Nephron progenitor cell (in vitro differentiated cells): ENCODE measurements around the gene CALCB.

Source experiments
- DNase-seq: peaks from one replicate; pipeline ENCODE4 v3.0.0; 2021
- H3K27ac Mint-ChIP-seq: 2 replicates; pipeline ENCODE4 v1.8.0; 2021; ENCODE audit warnings: mild to moderate bottlenecking, moderate library complexity, mixed read lengths
- H3K27me3 Mint-ChIP-seq: 2 replicates; pipeline ENCODE4 v1.8.0; 2021; ENCODE audit warnings: mild to moderate bottlenecking, low read depth, mixed read lengths; ENCODE audit not compliant: poor library complexity
- H3K36me3 Mint-ChIP-seq: 2 replicates; pipeline ENCODE4 v1.8.0; 2021; ENCODE audit warnings: low read depth, mixed read lengths
- H3K4me1 Mint-ChIP-seq: 2 replicates; pipeline ENCODE4 v1.8.0; 2021; ENCODE audit warnings: mixed read lengths
- H3K4me3 Mint-ChIP-seq: 2 replicates; pipeline ENCODE4 v1.8.0; 2021; ENCODE audit warnings: mild to moderate bottlenecking, moderate library complexity, mixed read lengths
- H3K9me3 Mint-ChIP-seq: 2 replicates; pipeline ENCODE4 v1.8.0; 2021; ENCODE audit warnings: mild to moderate bottlenecking, moderate library complexity, mixed read lengths
- TF ChIP-seq, protein P1 (sequence below): fragments of 200-600 bp; sonication (generic); IDR thresholded peaks from 2 replicates; pipeline ENCODE4 v1.5.0; 2021; ENCODE audit warnings: antibody characterized with exemption

The CALCB gene

DNA sequence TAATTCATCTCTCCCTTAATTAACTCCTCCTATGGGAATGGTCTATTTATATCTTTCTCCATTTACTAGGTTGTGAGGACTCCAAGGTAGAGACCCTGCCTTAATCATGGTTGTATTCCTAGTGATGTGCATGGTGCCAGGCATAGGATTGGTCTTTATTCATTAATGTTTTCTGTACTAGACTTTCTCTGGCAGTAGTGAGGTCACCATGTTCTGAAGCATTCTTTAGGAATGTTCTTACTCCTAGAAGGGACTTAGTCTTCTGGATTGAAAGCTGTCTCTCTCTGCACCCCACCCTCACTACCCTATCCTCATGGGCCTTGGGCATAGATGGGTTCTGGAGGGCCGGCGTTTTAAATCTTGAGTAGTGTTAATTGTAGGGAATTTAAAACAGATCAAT is 30.8 kb downstream of the CALCB start:
- no peak for DNase-seq
- Mint-ChIP-seq H3K27ac (no peak overlapping the region), H3K36me3 (no peaks in the 10 kb centered on the region), H3K27me3 (peaks cover 40% of the 10 kb centered on the region), H3K4me1 (peaks cover 15% of the 10 kb centered on the region), H3K4me3 (no peak overlapping the region), H3K9me3 (peaks cover 14% of the 10 kb centered on the region)
- TF ChIP-seq, protein P1, sequence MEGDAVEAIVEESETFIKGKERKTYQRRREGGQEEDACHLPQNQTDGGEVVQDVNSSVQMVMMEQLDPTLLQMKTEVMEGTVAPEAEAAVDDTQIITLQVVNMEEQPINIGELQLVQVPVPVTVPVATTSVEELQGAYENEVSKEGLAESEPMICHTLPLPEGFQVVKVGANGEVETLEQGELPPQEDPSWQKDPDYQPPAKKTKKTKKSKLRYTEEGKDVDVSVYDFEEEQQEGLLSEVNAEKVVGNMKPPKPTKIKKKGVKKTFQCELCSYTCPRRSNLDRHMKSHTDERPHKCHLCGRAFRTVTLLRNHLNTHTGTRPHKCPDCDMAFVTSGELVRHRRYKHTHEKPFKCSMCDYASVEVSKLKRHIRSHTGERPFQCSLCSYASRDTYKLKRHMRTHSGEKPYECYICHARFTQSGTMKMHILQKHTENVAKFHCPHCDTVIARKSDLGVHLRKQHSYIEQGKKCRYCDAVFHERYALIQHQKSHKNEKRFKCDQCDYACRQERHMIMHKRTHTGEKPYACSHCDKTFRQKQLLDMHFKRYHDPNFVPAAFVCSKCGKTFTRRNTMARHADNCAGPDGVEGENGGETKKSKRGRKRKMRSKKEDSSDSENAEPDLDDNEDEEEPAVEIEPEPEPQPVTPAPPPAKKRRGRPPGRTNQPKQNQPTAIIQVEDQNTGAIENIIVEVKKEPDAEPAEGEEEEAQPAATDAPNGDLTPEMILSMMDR, result no peak

DNA sequence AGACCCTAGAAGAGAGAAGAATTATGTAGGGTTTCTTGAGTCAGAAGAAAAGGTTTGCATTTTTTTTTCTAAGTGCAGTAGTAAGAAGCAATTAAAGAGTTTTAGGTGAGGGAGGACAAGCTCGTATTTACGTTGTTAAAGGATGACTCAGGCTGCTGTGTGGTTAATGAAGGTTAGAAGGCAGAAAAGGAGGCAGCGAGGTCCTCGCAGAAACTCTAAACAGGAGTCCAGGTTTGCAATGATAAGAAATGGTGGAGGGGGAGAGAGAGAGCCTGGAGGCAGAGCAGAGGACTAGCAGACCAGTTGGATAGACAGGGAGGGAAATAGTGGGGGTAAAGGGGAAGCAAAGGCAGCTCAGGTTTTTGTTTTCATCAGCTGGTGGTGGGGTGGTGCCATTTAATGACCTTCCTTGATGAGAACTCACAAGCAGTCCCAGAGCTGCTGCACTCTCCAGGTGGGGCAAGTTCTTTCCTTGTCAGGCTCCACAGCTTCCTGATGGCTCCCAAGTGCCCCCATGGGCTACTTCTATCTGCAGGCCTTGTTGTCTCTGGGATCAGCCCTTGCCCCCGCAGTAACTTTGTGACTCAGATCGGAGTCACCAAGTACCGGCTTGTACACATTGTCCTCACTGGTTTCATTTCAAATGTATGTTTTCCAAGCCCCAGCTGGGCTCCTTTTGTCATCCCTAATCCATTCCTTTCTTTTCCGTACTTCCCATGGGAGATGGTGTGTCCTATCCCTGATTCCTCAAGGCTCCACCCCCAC is 33.0 kb downstream of the CALCB start:
- H3K27ac Mint-ChIP-seq, result no peak overlapping the region
- no peak for DNase-seq

DNA sequence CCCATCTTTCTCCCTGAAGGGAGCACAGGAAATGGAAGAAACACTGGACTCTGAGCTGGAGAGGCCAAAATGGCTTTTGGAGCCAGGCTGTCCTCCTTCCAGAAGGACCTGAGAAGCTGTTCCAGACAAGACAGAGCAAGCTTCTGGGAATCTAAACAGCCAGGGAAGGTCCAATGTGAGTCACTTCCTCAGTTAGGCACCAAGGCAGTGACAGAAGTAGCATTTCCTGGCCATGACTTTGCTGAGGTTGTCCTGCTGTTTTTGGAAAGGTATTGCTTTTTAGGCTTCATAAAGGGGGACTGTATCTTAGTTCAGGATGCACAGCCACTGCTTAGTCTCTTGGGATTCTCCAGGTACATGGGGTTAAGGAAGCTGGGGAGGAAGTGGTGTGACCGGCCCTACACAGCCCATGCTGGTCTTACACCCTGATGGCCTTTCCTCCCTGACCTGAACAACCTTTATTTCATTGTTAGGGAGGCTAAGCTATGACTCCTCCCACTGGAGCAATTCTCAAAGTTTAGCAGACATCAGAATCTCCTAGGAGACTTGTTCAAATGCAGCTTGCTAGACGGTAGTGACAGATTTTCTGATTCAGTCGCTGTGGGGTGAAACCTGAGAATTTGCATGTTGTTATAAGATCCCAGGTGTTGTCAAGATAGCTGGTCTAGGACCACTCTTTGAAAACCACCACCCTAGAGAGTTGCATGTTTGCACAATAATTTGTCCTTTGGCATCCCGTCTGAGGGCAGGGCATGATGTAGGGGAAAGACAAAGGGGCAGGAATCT is 34.5 kb downstream of the CALCB start:
- peaks cover 12% of the 10 kb centered on the region for H3K4me1 Mint-ChIP-seq
- H3K9me3 Mint-ChIP-seq, result peaks cover 8% of the 10 kb centered on the region
- DNase-seq, result no peak
- H3K4me3 Mint-ChIP-seq, result no peak overlapping the region
- no peak overlapping the region for H3K27ac Mint-ChIP-seq
- H3K27me3 Mint-ChIP-seq, result peaks cover 45% of the 10 kb centered on the region
- H3K36me3 Mint-ChIP-seq, result no peaks in the 10 kb centered on the region
- TF ChIP-seq, protein P1, result no peak

More for the DNA sequence above, 33.0 kb downstream of the CALCB start:
- H3K36me3 Mint-ChIP-seq, result no peaks in the 10 kb centered on the region
- peaks cover 41% of the 10 kb centered on the region for H3K27me3 Mint-ChIP-seq
- TF ChIP-seq, protein P1, result no peak
- H3K9me3 Mint-ChIP-seq, result peaks cover 14% of the 10 kb centered on the region
- H3K4me1 Mint-ChIP-seq, result peaks cover 13% of the 10 kb centered on the region
- no peak overlapping the region for H3K4me3 Mint-ChIP-seq

DNA sequence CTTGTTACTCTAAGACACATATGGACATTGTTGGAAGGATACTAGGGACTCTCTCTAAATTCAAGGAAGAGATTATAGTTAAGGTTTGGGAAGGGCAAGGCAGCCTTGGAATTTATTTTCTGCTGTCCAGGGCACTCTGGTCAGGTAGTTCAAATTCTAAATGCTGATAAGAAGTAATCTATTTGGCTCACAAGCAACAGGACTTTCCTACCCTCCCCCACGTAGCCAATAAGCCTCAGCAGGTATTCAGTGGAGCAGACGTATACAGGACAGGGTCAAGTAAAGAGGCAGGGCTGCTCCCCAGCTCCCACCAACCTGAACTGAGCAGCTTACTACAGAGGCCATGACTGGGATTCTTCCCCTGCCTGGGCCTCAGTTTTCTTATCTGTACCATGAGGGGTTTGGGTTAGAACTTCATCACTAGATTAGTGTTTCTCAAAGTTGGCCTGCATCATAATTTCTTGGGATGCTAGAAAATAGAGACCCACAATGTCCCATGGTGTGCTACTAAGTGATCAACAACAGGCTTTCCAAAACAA is 35.3 kb downstream of the CALCB start:
- Mint-ChIP-seq H3K36me3 (no peaks in the 10 kb centered on the region), H3K9me3 (peaks cover 2% of the 10 kb centered on the region), H3K4me3 (no peak overlapping the region), H3K4me1 (peaks cover 19% of the 10 kb centered on the region), H3K27me3 (peaks cover 45% of the 10 kb centered on the region), H3K27ac (no peak overlapping the region)
- no peak for DNase-seq
- TF ChIP-seq, protein P1, result no peak

DNA sequence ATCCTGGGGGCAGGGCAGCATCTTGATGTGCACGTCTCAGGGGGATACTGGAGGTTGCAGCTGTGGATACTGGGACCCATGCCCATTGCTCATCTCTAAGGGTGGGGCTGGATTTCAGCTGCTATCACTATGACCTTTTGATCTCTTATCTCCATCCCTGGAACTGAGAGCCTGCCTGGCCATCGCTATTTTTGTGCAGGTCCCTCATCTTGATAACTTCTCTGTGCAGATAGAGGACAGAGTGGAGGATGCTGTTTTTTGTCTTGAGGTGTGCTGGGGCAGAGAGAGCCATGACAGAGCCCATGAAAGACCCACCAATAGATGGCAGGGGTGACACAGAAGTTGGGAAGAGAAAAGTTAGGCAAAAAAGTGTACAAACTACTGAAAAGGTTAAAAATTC is 36.2 kb downstream of the CALCB start:
- DNase-seq, result no peak
- Mint-ChIP-seq H3K4me3 (no peak overlapping the region), H3K9me3 (no peaks in the 10 kb centered on the region), H3K27ac (no peak overlapping the region), H3K36me3 (no peaks in the 10 kb centered on the region), H3K27me3 (peaks cover 53% of the 10 kb centered on the region), H3K4me1 (peaks cover 25% of the 10 kb centered on the region)
- TF ChIP-seq, protein P1, result no peak
